BLaER1 (cell line): ENCODE data around the gene MCAM.

ENCODE experiments used
- H3K27ac ChIP-seq: shearing (Covaris generic); formaldehyde crosslinking; 2 replicates; pipeline ENCODE4 v1.8.1; 2022
- H3K27me3 ChIP-seq: shearing (Covaris generic); formaldehyde crosslinking; 2 replicates; pipeline ENCODE4 v1.8.1; 2022
- H3K36me3 ChIP-seq: shearing (Covaris generic); formaldehyde crosslinking; 2 replicates; pipeline ENCODE4 v1.8.1; 2022
- H3K4me1 ChIP-seq: shearing (Covaris generic); formaldehyde crosslinking; 2 replicates; pipeline ENCODE4 v1.8.1; 2022
- H3K4me2 ChIP-seq: shearing (Covaris generic); formaldehyde crosslinking; 2 replicates; pipeline ENCODE4 v1.8.1; 2022
- H3K4me3 ChIP-seq: shearing (Covaris generic); formaldehyde crosslinking; 2 replicates; pipeline ENCODE4 v1.8.1; 2022
- H3K9ac ChIP-seq: shearing (Covaris generic); formaldehyde crosslinking; 2 replicates; pipeline ENCODE4 v1.8.1; 2022
- H3K9me3 ChIP-seq: shearing (Covaris generic); formaldehyde crosslinking; 2 replicates; pipeline ENCODE4 v1.8.1; 2022
- H4K20me1 ChIP-seq: shearing (Covaris generic); formaldehyde crosslinking; 2 replicates; pipeline ENCODE4 v1.8.1; 2022
- Cebpa-rat ChIP-seq: shearing (Covaris generic); IDR thresholded peaks from 2 replicates; pipeline ENCODE4 v1.8.1; 2022

The MCAM gene

DNA sequence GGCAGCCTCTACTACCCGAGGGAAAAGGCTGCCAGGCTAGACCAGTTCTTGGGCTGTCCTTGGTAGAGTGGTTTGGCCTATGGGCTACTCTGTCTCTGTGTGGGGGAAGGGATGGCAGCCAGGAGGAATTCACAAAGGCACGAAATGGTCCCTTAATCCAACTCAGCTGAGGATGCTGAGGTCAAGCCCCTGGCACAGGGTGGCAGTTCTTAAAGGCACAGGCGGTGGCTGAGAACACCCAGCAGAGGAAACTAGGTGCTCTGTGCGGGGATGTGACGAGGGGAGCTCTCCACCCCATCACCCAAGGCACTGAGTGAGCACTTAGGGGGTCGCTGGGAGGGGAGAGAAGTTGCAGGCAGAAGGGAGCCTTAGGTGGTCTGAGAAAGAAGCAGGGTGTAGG is 29.7 kb upstream of the MCAM start, which contains the start of gene MFRP:
TSS of gene MFRP (minus strand) at position 101 of the 400 bp plus-strand sequence. CDS start 192 bp downstream, outside the sequence.
- H3K36me3 ChIP-seq, result no peaks in the 10 kb centered on the region
- H3K4me3 ChIP-seq, result no peak within 1 kb of the TSS
- TF ChIP-seq Cebpa-rat, result no peak
- H3K27me3 ChIP-seq, result peaks cover 10% of the 10 kb centered on the region; the same call in 1 of the 2 replicates
- no peak within 1 kb of the TSS for H3K4me2 ChIP-seq
- no peaks in the 10 kb centered on the region for H3K9me3 ChIP-seq
- H3K27ac ChIP-seq, result no peak within 1 kb of the TSS
- H3K9ac ChIP-seq, result no peak within 1 kb of the TSS
- H3K4me1 ChIP-seq, result peaks cover 8% of the 10 kb centered on the region
- no peaks in the 10 kb centered on the region for H4K20me1 ChIP-seq

DNA sequence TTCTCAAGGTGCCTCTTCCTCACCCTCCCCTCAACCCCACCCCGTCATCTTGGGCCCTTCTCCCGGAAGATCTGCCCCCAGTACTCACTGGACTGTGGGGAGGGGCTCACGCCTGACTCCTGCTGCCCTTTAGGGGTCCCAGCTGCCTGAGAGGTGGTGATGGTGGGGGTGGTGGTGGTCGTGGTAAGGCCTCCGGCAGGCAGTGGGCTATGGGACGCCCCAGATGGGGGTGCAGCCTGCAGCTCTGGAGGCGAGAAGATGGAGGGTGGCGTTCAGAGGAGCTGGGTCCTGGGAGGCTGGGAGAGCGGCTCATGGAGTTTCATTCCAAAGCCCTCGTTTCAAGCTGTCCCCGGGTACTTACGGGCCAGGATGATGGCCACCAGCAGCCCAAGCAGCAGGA is 28.8 kb upstream of the MCAM start:
- no peak for TF ChIP-seq Cebpa-rat
- Histone ChIP-seq H3K4me3 (no peak overlapping the region), H3K9ac (no peak overlapping the region), H3K27ac (no peak overlapping the region), H3K4me1 (peaks cover 17% of the 10 kb centered on the region), H3K27me3 (peaks cover 19% of the 10 kb centered on the region), H4K20me1 (no peaks in the 10 kb centered on the region), H3K9me3 (no peaks in the 10 kb centered on the region), H3K4me2 (no peak overlapping the region), H3K36me3 (no peaks in the 10 kb centered on the region)

DNA sequence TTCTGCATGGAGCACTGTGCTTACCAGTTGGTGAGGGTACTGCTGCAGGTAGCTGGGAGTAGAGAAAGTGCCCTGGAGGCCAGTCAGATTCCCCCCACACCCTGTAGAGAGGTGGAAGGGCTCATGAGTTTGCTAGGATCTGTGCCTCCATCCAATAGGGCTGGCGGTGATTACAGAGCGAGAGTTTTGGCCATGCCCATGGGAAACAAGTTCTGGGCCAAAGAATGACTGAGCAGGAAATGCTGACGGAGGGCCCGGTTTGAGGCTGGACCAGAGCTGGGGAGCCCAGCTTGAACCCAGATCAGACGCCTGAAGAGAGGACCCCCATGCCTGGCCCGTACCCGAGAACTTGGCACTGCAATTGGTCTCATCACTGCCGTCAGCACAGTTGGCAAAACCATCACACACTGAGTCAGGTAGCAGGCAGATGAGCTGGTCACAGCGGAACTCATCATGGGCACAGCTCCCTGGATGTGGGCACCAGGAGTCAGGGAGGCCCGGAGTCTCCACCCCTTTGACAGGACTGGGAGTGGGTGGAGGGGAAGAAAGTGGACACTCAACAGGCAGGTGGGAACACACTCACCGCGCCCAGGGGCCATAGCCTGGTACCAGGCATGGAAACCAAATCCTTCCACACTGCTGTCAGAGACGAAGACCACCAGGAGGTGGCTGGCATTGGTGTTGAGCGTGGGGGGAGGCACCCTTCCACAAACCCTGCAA is 27.5 kb upstream of the MCAM start:
- H4K20me1 ChIP-seq, result peaks cover 2% of the 10 kb centered on the region
- no peak overlapping the region for H3K27ac ChIP-seq
- no peak overlapping the region for H3K9ac ChIP-seq

DNA sequence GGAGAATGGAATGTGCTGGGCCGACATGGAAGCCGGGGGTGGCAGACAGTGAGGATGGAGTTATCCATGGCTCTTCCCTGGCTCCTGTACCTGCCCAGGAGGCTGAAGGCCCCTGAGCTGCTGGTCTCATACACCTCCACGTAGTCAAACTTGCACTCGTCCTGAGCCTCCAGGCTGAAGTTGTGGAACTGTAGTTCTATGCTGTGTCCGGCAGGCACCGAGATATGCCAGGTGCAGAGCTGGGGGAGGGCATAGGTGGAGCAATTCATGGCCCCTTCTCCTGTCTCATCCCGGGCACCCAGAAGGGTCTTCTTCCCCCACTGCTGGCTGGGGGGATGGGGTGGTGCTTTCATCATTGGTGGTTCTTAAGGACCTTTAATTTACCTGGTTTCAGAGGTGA is 26.8 kb upstream of the MCAM start:
- no peaks in the 10 kb centered on the region for H3K36me3 ChIP-seq
- H3K4me3 ChIP-seq, result no peak overlapping the region
- peaks cover 10% of the 10 kb centered on the region for H4K20me1 ChIP-seq
- H3K4me2 ChIP-seq, result no peak overlapping the region
- peaks cover 37% of the 10 kb centered on the region for H3K4me1 ChIP-seq
- no peaks in the 10 kb centered on the region for H3K9me3 ChIP-seq
- TF ChIP-seq Cebpa-rat, result no peak
- H3K27me3 ChIP-seq, result peaks cover 39% of the 10 kb centered on the region
- H3K27ac ChIP-seq, result no peak overlapping the region
- H3K9ac ChIP-seq, result no peak overlapping the region

More for the DNA sequence above, 27.5 kb upstream of the MCAM start:
- no peaks in the 10 kb centered on the region for H3K9me3 ChIP-seq
- peaks cover 30% of the 10 kb centered on the region for H3K4me1 ChIP-seq
- no peak overlapping the region for H3K4me2 ChIP-seq
- H3K4me3 ChIP-seq, result no peak overlapping the region
- TF ChIP-seq Cebpa-rat, result no peak
- peaks cover 31% of the 10 kb centered on the region for H3K27me3 ChIP-seq
- H3K36me3 ChIP-seq, result no peaks in the 10 kb centered on the region

DNA sequence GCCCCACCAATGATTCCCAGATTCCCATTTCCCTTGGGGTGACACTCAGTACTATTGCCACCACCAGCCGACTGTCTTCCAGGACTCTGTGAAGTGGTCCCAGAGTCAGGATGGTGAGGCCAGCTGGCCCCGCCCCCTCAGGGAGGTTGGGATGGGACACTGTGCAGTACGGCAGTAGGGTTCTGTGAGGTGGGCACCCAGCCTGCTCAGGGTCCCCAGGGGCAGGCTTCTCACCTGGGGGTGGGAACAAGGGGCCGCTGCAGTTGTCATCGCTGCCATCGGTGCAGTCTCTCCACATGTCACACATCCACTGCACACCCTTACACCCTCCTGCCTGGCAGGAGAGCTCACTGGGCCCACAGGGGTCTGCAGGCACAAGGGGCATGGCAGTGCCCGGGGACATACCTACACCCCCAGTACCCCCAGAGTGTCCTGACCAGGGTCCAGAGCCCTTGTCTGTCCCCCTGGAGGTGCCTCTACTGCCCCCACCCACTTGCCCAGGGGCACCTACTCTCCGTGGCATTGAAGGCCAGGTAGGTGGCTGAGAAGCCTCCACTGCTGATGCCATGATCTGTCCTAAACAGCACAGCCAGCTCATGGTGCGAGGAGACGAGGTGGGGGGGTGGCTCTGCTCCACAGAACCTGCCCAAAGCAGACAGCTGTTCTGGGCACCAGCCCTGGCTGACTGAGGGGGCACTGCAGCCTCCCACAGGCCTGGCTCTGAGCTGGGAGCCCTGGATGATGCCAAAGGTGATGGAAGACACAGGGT is 25.6 kb upstream of the MCAM start:
- Histone ChIP-seq H3K4me2 (peak overlapping the region; percentile 98), H3K27me3 (peaks cover 42% of the 10 kb centered on the region), H3K36me3 (no peaks in the 10 kb centered on the region), H3K9ac (no peak overlapping the region), H3K9me3 (no peaks in the 10 kb centered on the region), H3K4me3 (no peak overlapping the region), H3K27ac (no peak overlapping the region), H3K4me1 (peaks cover 49% of the 10 kb centered on the region), H4K20me1 (peaks cover 14% of the 10 kb centered on the region)
- no peak for TF ChIP-seq Cebpa-rat

DNA sequence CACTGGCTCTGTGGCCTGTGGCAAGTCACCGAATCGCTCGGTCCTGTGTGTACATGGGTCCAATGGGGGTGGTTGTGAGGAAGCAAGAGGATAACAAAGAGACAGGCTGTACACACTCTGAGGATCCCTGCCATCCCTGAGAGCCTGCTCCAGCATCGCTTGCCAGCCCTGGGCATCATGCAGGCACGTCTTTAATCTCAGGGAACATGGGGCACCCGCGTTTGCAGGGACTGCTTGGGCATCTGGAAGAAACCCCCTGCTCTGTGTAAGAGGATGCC is 25.0 kb upstream of the MCAM start:
- no peak overlapping the region for H3K9ac ChIP-seq
- peak overlapping the region; percentile 98 for H3K4me2 ChIP-seq
- H3K9me3 ChIP-seq, result no peaks in the 10 kb centered on the region
- H4K20me1 ChIP-seq, result peaks cover 14% of the 10 kb centered on the region
- H3K36me3 ChIP-seq, result no peaks in the 10 kb centered on the region
- no peak overlapping the region for H3K4me3 ChIP-seq
- TF ChIP-seq Cebpa-rat, result no peak
- peaks cover 42% of the 10 kb centered on the region for H3K27me3 ChIP-seq
- peaks cover 55% of the 10 kb centered on the region for H3K4me1 ChIP-seq
- no peak overlapping the region for H3K27ac ChIP-seq

DNA sequence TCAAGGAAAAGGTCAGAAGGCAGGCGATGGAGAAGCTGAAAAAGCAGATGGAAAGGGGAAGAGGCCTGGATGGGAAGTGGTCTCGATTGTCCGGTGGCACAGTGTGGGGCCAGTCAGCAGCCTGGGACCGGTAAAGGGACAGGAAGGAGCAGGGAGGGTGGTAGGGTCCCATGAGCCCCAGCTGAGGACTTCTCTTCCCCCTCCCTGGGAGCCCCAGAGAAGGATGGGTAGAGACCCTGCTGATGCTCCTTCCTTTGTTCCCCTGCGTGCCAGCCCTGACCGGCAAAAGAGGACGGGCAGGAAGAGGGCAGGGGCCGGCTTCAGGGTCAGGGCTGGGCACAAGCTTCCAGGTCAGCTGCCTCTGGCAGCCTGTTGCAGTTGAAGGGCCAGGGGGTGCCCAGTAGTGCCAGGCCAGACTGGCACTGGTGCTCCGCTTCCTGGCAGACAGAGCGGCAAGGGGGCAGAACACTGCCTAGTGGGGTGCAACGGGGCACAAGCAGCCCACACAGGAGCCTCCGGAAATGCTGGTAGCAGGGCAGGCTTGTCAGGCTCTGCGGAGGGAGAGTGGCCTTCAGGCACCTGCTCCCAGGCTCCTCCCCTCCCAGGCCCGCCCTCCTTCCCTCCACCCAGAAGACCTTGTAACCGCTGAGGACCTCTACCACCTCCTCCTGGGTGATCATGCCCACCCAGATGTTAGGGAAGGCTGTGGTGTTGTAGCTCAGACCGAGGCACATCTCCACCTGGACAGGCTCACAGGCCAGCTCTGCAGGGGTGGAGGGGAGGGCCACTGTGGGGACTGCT is 24.5 kb upstream of the MCAM start:
- no peak for TF ChIP-seq Cebpa-rat
- Histone ChIP-seq H4K20me1 (peaks cover 14% of the 10 kb centered on the region), H3K27ac (peak overlapping the region; percentile 61; the same call in 1 of the 2 replicates), H3K9me3 (no peaks in the 10 kb centered on the region), H3K4me2 (peak overlapping the region; percentile 98), H3K27me3 (peaks cover 42% of the 10 kb centered on the region), H3K9ac (peak overlapping the region; percentile 39; the same call in 1 of the 2 replicates), H3K36me3 (no peaks in the 10 kb centered on the region), H3K4me1 (peaks cover 60% of the 10 kb centered on the region), H3K4me3 (peak overlapping the region; percentile 67)

DNA sequence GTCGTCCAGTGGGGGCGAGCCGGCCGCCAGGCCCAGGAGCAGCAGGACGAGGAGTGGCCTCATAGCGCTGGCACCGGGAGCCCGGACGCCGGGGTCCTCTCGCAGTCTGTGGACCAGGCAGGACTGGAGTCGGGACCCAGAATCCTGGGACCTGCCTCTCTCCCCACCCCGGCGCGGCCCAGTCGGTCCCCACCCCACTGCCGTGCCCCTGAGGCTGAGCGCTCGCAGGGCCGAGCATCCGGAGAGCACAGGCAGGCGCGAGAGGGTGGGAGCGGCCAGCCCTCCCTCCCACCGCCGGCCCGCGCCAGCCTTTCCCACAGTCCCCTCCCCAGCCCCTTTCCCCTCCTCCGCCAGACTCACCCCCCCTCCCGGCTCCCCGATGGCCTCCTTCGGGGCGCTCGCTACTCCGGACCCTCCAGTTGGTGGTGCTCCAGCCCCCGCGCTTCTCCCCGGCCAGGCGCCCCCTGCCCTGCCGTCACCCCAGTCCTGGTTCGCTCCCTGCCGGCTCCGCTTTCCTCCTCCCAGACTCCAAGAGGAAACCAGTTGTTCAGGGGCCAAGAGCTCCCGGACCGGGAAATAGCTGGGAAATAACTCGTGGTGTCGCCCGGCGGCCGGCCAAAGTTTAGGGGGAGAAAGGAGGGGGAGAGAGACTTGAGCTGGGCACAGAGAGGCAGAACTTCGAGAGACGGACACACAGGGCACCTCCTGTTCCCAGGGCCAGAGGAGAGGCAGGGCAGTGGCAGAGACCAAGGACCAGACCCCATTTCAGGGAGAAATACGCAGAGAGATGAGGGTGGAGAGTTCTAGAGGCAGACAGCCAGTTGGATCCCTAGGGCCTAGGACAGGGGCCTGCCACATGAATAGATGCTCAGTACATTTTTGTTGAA is 23.6 kb upstream of the MCAM start, which contains the start of gene C1QTNF5:
TSS of gene C1QTNF5 (minus strand) at position 549 of the 887 bp plus-strand sequence. CDS start at position 63, 486 bp downstream.
- Histone ChIP-seq H3K4me3 (peak within 1 kb of the TSS; percentile 67), H3K27me3 (peaks cover 42% of the 10 kb centered on the region), H3K4me1 (peaks cover 68% of the 10 kb centered on the region), H3K9me3 (no peaks in the 10 kb centered on the region), H4K20me1 (peaks cover 14% of the 10 kb centered on the region), H3K9ac (peak within 1 kb of the TSS; percentile 69), H3K27ac (peak within 1 kb of the TSS; percentile 64), H3K36me3 (peaks cover 6% of the 10 kb centered on the region; the same call in 1 of the 2 replicates), H3K4me2 (peak within 1 kb of the TSS; percentile 98)
- no peak for TF ChIP-seq Cebpa-rat
